ENCODE results near the gene AUH. TPM values are rescaled to one million over a fixed set of nuclear protein-coding genes. Genes with fewer than 3 reads are reported as not detected.

AUH gene
- total RNA-seq, 1 donor, result 13.4 TPM

DNA sequence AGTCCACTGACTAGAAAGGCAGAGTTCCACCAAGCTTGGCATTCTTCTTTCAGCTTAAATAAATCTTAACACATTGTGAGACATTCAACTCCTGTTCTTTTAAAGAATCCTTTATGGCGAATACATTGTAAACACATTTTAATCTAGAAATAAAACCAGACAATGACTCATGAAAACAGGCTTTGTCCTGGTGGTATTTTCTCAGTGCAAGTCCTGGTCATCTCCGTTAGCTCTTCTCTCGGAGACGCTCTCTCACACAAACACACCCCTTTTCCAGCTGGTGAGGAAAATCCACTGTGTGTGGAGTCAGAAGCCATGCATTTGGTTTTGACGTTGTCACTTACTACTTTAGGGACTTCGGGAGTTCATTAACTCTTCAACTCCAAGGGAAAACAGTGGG is 140.4 kb downstream of the AUH start:
- no peak overlapping the region for H3K4me3 ChIP-seq (ENCODE audit: low read depth, low read length)
- TF ChIP-seq, protein P1, sequence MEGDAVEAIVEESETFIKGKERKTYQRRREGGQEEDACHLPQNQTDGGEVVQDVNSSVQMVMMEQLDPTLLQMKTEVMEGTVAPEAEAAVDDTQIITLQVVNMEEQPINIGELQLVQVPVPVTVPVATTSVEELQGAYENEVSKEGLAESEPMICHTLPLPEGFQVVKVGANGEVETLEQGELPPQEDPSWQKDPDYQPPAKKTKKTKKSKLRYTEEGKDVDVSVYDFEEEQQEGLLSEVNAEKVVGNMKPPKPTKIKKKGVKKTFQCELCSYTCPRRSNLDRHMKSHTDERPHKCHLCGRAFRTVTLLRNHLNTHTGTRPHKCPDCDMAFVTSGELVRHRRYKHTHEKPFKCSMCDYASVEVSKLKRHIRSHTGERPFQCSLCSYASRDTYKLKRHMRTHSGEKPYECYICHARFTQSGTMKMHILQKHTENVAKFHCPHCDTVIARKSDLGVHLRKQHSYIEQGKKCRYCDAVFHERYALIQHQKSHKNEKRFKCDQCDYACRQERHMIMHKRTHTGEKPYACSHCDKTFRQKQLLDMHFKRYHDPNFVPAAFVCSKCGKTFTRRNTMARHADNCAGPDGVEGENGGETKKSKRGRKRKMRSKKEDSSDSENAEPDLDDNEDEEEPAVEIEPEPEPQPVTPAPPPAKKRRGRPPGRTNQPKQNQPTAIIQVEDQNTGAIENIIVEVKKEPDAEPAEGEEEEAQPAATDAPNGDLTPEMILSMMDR (IDR thresholded peaks at IDR 0.05; ENCODE audit: insufficient read depth, low read depth, low read length), result no peak
- peak; percentile 59 for DNase-seq (ENCODE audit: low read depth)

DNA sequence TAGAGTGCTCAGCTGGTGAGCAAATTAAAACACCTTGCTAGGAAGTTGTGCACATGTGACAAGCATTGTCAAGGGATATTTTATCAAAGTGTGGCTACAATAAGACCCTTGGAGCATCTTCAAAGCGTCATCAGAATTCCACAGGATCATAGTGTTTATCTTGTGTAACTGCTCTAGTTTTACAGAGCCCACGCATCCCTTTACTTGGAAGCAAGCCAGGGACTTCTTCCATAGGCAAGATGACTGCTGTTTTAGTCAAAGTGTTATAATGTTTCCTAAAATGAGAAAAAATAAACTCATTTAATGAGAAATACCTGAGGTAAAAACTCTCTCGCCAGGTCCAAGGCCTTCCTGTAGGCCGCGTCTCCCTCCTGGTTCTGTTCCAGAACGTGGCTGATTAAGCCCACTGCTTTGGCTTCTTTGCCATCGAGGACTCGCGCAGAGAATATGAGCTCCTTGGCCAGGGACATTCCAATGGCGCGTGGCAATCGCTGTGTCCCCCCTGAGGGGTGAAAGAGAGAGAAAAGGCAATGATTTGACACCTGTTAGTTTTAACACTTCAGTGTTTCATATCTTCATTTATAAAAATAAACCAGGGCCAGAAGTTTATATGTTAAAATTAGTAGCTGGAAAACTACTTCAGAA is 141.1 kb downstream of the AUH start:
- H3K4me3 ChIP-seq (ENCODE audit: low read depth, low read length), result no peak overlapping the region
- DNase-seq (ENCODE audit: low read depth), result peak; percentile 30
- TF ChIP-seq, protein P1 (IDR thresholded peaks at IDR 0.05; ENCODE audit: insufficient read depth, low read depth, low read length), result no peak

DNA sequence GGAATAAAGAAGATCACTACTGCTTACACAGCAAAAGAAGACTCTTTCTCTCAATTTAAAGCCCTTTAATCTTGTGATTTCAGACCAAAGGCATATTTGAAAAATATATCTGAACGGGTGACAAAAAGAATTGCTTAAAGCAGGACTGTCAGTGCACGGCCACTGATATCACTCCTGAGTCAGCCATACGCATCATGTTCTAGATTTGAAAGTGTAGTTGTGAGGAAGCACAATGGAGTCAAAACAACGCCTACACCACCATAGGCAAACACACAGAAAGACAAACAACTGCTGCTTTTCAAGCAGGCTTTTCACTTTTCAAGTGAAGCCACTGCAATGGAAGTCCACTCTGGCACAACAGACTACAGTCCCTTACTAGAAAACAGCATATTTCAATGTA is 141.7 kb downstream of the AUH start:
- no peak overlapping the region for H3K4me3 ChIP-seq (ENCODE audit: low read depth, low read length)
- DNase-seq (ENCODE audit: low read depth), result no peak
- TF ChIP-seq, protein P1 (IDR thresholded peaks at IDR 0.05; ENCODE audit: insufficient read depth, low read depth, low read length), result no peak

DNA sequence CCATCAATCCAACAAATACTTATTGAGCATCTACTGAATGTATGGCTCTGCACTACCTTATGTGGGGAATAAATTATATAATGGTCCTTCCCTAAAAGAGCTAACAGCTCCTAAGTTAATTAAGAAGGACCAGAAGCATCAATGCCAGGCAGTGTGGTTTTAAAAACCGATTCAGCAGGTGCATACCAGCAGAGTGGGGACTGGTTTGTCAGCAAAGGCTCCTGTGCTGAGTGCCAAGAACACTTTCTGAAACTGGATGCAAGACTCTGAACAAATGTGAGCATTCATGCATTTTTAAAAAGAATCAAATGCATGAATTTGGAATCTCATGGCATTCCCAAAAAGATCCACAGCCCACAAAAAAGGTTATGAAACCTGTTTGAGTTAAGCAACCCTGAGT is 142.2 kb downstream of the AUH start:
- DNase-seq (ENCODE audit: low read depth), result no peak
- H3K4me3 ChIP-seq (ENCODE audit: low read depth, low read length), result no peak overlapping the region
- TF ChIP-seq, protein P1 (IDR thresholded peaks at IDR 0.05; ENCODE audit: insufficient read depth, low read depth, low read length), result no peak

DNA sequence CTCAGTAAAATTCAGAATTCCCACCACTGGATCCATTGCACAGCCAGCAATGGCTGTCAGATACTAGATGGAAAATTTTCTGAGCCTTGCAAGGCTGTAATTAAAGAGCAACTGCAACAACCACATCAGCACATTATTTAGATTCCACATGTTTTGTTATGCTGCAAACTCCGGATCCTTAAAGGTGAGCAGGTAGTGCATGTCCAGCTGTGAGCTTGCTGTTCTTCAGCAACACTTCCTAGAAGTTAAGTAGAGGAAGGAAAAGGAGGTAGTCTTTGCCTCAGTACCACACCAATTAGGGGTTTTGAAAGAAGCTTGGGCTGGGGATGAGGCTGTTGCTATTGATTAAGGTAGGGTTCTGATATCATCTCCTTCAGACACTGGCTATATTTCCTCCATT is 144.3 kb downstream of the AUH start:
- DNase-seq (ENCODE audit: low read depth), result no peak
- no peak overlapping the region for H3K4me3 ChIP-seq (ENCODE audit: low read depth, low read length)
- TF ChIP-seq, protein P1 (IDR thresholded peaks at IDR 0.05; ENCODE audit: insufficient read depth, low read depth, low read length), result no peak

DNA sequence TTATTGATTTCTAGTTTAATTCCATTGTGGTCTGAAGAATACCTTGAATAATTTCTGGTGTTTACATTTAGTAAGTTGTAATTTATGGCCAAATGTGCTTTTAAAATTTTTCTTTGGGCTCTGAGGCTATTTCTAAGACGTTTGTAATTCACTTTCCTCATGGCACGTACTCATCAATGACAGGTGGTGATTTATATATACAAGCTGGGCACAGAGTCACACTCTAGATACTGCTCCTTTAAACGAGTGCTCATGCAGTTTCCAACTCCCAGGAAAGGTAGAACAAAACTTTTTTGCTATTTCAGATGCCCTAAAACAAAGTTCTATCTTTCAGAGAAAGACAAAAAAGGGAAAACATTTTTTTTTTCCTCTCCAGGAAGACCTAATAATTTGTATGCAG is 146.9 kb downstream of the AUH start:
- no peak overlapping the region for H3K4me3 ChIP-seq (ENCODE audit: low read depth, low read length)
- DNase-seq (ENCODE audit: low read depth), result no peak
- TF ChIP-seq, protein P1 (IDR thresholded peaks at IDR 0.05; ENCODE audit: insufficient read depth, low read depth, low read length), result no peak

DNA sequence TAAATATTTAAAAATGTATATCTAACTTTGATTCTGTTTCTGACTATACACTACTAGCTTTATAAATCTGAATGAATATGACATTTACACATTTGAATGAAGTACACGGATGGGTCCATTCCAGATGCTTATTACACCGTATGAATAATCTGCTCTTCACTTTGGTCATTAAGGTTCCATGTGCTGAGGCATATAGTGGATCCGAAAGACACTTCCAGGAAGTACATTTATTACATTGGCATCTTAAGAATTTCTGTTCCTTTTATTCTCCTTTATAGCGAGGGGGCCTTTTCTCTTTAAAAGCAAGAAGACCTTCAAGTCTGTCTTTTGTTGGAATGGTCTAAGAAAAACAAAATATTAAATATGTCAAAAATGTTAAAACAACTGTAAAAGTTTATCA is 147.6 kb downstream of the AUH start:
- H3K4me3 ChIP-seq (ENCODE audit: low read depth, low read length), result no peak overlapping the region
- TF ChIP-seq, protein P1 (IDR thresholded peaks at IDR 0.05; ENCODE audit: insufficient read depth, low read depth, low read length), result no peak
- no peak for DNase-seq (ENCODE audit: low read depth)
